Astrocyte (in vitro differentiated cells and primary cell): ENCODE results near the gene DPEP3. TPM values are rescaled to one million over a fixed set of nuclear protein-coding genes. Genes with fewer than 3 reads are reported as not detected.

ENCODE experiments used
- DNase-seq: peaks from one replicate; pipeline ENCODE4 v3.0.0-alpha.2; 2010; ENCODE audit warnings: low read depth
- FAIRE-seq: peaks from 2 replicates; lab custom pipeline; 2011; peaks lifted over from hg19 to GRCh38; lab: Jason Lieb, UNC
- H2AFZ ChIP-seq: 2 replicates; pipeline ENCODE4 v1.6.0; 2012; ENCODE audit warnings: low read depth, low read length, inconsistent platforms
- H3K27ac ChIP-seq: 2 replicates; pipeline ENCODE4 v1.5.1; 2011; ENCODE audit warnings: low read depth, low read length, inconsistent platforms
- H3K27me3 ChIP-seq: 2 replicates; pipeline ENCODE4 v1.6.0; 2011; ENCODE audit warnings: low read length, inconsistent platforms; ENCODE audit not compliant: insufficient read depth
- H3K36me3 ChIP-seq: 2 replicates; pipeline ENCODE4 v1.5.1; 2011; ENCODE audit warnings: low read length, inconsistent platforms; ENCODE audit not compliant: insufficient read depth
- H3K4me1 ChIP-seq: 2 replicates; pipeline ENCODE4 v1.5.1; 2011; ENCODE audit warnings: low read length, inconsistent platforms; ENCODE audit not compliant: insufficient read depth
- H3K4me2 ChIP-seq: 2 replicates; pipeline ENCODE4 v1.6.0; 2012; ENCODE audit warnings: low read length, inconsistent platforms
- H3K4me3 ChIP-seq: 2 replicates; pipeline ENCODE4 v1.5.1; 2011; ENCODE audit warnings: low read depth, mild to moderate bottlenecking, low read length, inconsistent platforms; ENCODE audit not compliant: insufficient read depth
- H3K79me2 ChIP-seq: 2 replicates; pipeline ENCODE4 v1.6.0; 2012; ENCODE audit warnings: mild to moderate bottlenecking, low read length, inconsistent platforms; ENCODE audit not compliant: insufficient read depth
- H3K9ac ChIP-seq: 2 replicates; pipeline ENCODE4 v1.6.0; 2012; ENCODE audit warnings: mild to moderate bottlenecking, low read length, inconsistent platforms
- H3K9me3 ChIP-seq: 2 replicates; pipeline ENCODE4 v1.5.1; 2012; ENCODE audit warnings: low read depth, mild to moderate bottlenecking, low read length, inconsistent platforms; ENCODE audit not compliant: insufficient read depth
- H4K20me1 ChIP-seq: 2 replicates; pipeline ENCODE4 v1.6.0; 2012; ENCODE audit warnings: low read length, inconsistent platforms; ENCODE audit not compliant: insufficient read depth
- H3K27ac Mint-ChIP-seq: one replicate; pipeline ENCODE4 v1.8.0; 2021; ENCODE audit warnings: mild to moderate bottlenecking, mixed read lengths; ENCODE audit not compliant: unreplicated experiment
- H3K27me3 Mint-ChIP-seq: one replicate; pipeline ENCODE4 v1.8.0; 2021; ENCODE audit warnings: low read depth, mixed read lengths; ENCODE audit not compliant: unreplicated experiment
- H3K36me3 Mint-ChIP-seq: one replicate; pipeline ENCODE4 v1.8.0; 2021; ENCODE audit warnings: low read depth, mixed read lengths; ENCODE audit not compliant: unreplicated experiment
- H3K4me1 Mint-ChIP-seq: one replicate; pipeline ENCODE4 v1.8.0; 2021; ENCODE audit warnings: low read depth, mixed read lengths; ENCODE audit not compliant: unreplicated experiment
- H3K4me3 Mint-ChIP-seq: one replicate; pipeline ENCODE4 v1.8.0; 2021; ENCODE audit warnings: mild to moderate bottlenecking, moderate library complexity, mixed read lengths; ENCODE audit not compliant: unreplicated experiment
- H3K9me3 Mint-ChIP-seq: one replicate; pipeline ENCODE4 v1.8.0; 2021; ENCODE audit warnings: mild to moderate bottlenecking, mixed read lengths; ENCODE audit not compliant: unreplicated experiment
- EZH2 ChIP-seq: IDR thresholded peaks from 2 replicates; pipeline ENCODE4 v1.6.1; 2012; ENCODE audit warnings: mild to moderate bottlenecking, low read length, inconsistent platforms; ENCODE audit not compliant: insufficient read depth
- total RNA-seq: library from RNA; stranded (reverse); gene quantifications from 2 replicates; pipeline ENCODE4 v1.2.1, GENCODE V29; 2021
- TF ChIP-seq, protein P1 (sequence below): IDR thresholded peaks from 2 replicates; pipeline ENCODE4 v1.5.1; 2011; ENCODE audit warnings: low read depth, mild to moderate bottlenecking, inconsistent platforms, low read length, moderate library complexity; ENCODE audit not compliant: insufficient read depth

Gene DPEP3
- total RNA-seq, 1 donor from 2014 or later: not detected

DNA sequence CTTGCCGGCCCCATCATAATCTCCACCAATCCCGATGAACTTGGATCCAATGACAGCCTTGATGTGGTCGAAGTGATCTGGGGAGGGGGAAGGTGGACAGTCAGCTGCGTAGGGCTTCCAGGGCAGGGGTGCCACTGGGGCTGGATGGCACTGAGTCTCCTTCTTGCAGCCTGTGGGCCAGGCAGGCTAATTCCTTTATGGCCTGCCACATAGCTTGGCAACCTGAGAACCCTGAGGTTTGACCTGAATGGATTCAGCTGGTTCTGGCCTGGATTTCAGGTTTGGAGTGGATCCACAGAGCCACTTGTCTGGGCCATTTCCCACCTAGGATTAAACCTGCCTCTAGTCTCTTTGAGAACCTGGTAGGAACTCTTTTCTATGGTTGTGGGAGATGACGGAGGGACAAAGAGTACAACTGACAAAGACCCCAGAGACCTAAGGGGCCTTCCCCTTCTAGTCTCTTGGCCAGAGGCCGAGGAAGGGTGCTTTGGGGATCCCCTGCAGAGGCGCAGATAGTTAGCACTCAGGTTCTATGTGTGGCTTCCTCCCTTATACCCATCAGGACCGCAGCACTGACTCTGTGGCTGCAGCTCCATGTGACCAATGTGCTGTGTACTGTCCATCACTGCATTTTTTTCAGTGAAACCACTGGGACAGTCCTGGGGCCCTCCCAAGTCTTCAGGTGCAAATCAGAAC lies 9.2 kb upstream of the DPEP3 start:
- Mint-ChIP-seq H3K4me3 (no peak overlapping the region), H3K36me3 (peaks cover 6% of the 10 kb centered on the region), H3K4me1 (peaks cover 16% of the 10 kb centered on the region), H3K9me3 (peaks cover 2% of the 10 kb centered on the region), H3K27ac (no peak overlapping the region), H3K27me3 (peaks cover 36% of the 10 kb centered on the region)
- Histone ChIP-seq H3K9me3 (no peaks in the 10 kb centered on the region), H3K4me3 (no peak overlapping the region), H3K27me3 (no peaks in the 10 kb centered on the region), H3K4me1 (no peaks in the 10 kb centered on the region), H3K9ac (no peak overlapping the region), H3K27ac (no peak overlapping the region), H2AFZ (no peak overlapping the region), H3K79me2 (no peaks in the 10 kb centered on the region), H4K20me1 (no peaks in the 10 kb centered on the region), H3K36me3 (no peaks in the 10 kb centered on the region), H3K4me2 (no peak overlapping the region)
- FAIRE-seq (no peak), DNase-seq (no peak)
- no peak for TF ChIP-seq EZH2
- TF ChIP-seq, protein P1, sequence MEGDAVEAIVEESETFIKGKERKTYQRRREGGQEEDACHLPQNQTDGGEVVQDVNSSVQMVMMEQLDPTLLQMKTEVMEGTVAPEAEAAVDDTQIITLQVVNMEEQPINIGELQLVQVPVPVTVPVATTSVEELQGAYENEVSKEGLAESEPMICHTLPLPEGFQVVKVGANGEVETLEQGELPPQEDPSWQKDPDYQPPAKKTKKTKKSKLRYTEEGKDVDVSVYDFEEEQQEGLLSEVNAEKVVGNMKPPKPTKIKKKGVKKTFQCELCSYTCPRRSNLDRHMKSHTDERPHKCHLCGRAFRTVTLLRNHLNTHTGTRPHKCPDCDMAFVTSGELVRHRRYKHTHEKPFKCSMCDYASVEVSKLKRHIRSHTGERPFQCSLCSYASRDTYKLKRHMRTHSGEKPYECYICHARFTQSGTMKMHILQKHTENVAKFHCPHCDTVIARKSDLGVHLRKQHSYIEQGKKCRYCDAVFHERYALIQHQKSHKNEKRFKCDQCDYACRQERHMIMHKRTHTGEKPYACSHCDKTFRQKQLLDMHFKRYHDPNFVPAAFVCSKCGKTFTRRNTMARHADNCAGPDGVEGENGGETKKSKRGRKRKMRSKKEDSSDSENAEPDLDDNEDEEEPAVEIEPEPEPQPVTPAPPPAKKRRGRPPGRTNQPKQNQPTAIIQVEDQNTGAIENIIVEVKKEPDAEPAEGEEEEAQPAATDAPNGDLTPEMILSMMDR: no peak

DNA sequence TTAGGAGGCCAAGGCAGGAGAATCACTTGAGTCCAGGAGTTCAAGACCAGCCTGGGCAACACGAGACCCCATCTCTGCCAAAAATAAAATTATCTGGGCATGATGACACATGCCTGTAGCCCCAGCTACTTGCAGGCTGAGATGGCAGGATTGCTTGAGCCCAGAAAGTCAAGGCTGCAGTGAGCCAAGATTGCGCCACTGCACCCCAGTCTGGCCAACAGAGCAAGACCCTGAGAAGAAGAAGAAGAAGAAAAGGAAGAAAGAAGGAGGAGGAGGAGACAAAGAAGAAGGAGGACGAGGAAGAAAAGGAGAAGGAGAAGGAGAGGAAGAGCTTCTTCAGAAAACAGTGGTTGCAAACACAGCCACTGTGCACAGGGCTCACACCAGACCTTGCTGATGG lies 8.4 kb upstream of the DPEP3 start:
- FAIRE-seq: no peak
- Mint-ChIP-seq H3K4me3 (no peak overlapping the region), H3K9me3 (peaks cover 2% of the 10 kb centered on the region)

More for the DNA sequence above, 8.4 kb upstream of the DPEP3 start:
- no peak overlapping the region for H2AFZ ChIP-seq
- no peaks in the 10 kb centered on the region for H4K20me1 ChIP-seq
- no peaks in the 10 kb centered on the region for H3K79me2 ChIP-seq
- Mint-ChIP-seq H3K27ac (no peak overlapping the region), H3K4me1 (peaks cover 14% of the 10 kb centered on the region), H3K27me3 (peaks cover 36% of the 10 kb centered on the region), H3K36me3 (peaks cover 6% of the 10 kb centered on the region)
- no peaks in the 10 kb centered on the region for H3K9me3 ChIP-seq
- H3K27ac ChIP-seq: no peak overlapping the region
- no peaks in the 10 kb centered on the region for H3K4me1 ChIP-seq
- TF ChIP-seq, protein P1: no peak
- TF ChIP-seq EZH2: no peak
- no peak overlapping the region for H3K4me3 ChIP-seq
- no peaks in the 10 kb centered on the region for H3K36me3 ChIP-seq
- no peak for DNase-seq
- no peaks in the 10 kb centered on the region for H3K27me3 ChIP-seq
- no peak overlapping the region for H3K4me2 ChIP-seq
- no peak overlapping the region for H3K9ac ChIP-seq
